ENCODE results near the gene XPR1.

- TF ChIP-seq POLR2A (IDR thresholded peaks at IDR 0.05; ENCODE audit: low read depth, low read length) (no peak), SPI1 (IDR thresholded peaks at IDR 0.05; ENCODE audit: low read depth, low read length) (no peak), POLR2AphosphoS5 (IDR thresholded peaks at IDR 0.05; ENCODE audit: low read depth, low read length) (no peak), TAF1 (IDR thresholded peaks at IDR 0.05; ENCODE audit: low read depth, low read length) (no peak)
These were observed 303.7 kb downstream of the XPR1 start for GRCh38 chr1:180935326-180936109.
